Activated CD4-positive, CD25-positive, alpha-beta regulatory T cell (primary cell): ENCODE results near the gene OR11A1.

Experiments used
- DNase-seq, 4 experiments: peaks; one replicate each; lab custom pipeline; 2025; lab: John Stamatoyannopoulos, UW

The OR11A1 gene, protein sequence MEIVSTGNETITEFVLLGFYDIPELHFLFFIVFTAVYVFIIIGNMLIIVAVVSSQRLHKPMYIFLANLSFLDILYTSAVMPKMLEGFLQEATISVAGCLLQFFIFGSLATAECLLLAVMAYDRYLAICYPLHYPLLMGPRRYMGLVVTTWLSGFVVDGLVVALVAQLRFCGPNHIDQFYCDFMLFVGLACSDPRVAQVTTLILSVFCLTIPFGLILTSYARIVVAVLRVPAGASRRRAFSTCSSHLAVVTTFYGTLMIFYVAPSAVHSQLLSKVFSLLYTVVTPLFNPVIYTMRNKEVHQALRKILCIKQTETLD

DNA sequence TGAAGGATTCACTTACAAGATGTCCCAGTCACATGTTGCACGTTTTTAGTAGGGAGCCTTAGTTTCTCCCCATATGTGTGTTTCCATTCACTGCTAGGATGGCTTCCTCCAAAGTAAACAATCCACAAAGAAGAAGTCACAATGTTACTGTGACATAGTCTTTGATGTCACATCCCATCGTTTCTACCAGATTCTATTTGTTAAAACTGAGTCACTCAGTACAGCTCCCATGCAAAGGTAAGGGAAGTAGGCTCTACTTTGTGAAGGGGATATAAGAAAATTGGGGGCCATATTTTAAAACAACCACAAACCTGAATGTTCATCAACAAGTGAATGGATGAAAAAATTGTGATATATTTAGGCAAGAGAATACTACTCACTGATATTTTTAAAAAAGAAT lies at the start of gene OR11A1, which contains the start of gene OR2H1:
Gene OR11A1 (minus strand): TSS at position 101 of the 400 bp plus-strand sequence. CDS start 29,430 bp downstream, outside the sequence.
Gene OR2H1 (plus strand): TSS at position 185 of the 400 bp plus-strand sequence. CDS start 4,615 bp downstream, outside the sequence.
- no peak for DNase-seq

DNA sequence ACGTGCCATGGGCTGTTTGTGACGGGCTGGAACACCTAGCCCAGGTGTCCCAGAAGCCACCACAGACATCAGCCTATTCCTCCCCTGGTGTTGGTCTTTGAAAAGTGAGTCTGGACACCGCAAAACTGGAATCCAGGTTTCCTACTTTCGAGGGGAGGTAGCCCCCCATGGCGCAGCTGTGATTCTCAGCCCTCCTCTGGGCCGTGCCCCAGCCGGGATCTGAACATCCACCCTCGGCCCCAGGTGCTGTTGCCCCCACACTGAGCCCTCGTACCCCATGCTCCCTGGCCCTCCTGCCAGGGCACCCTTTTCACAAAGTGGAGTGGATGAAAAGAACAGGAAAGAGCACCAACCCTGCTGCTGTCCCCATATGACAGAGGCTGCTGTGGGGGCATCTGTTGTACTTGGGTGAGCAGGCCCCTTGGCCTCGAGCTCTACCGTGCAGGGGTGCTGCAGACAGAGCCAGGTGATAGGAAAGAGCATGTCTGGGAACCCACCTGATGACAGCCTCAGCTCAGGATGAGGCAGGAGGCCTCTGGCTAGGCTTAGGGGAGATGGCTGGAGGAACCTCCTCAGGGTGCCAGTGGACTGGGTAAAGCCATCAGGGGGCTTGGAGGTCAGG lies 49.7 kb upstream of the OR11A1 start:
- DNase-seq: no peak

DNA sequence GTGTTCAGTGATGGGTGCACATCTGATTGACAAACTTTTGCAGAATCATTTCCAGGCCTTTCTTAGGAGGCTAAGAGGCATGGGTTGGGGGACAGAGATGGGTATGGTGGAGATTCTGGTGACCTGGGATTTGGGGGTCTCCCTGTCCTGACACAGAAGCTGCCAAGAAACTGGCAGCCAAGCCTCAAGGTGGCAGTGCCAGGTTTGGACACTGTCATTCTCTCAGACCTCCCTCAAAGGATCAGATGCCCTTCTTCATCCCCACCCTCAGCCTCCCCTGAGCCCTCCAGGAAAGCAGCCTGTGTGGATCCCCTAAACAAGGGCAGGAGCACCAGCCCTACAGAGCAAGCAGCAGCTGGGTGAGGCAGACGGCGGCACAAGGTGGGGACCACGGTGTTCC lies 48.9 kb upstream of the OR11A1 start:
- no peak for DNase-seq

DNA sequence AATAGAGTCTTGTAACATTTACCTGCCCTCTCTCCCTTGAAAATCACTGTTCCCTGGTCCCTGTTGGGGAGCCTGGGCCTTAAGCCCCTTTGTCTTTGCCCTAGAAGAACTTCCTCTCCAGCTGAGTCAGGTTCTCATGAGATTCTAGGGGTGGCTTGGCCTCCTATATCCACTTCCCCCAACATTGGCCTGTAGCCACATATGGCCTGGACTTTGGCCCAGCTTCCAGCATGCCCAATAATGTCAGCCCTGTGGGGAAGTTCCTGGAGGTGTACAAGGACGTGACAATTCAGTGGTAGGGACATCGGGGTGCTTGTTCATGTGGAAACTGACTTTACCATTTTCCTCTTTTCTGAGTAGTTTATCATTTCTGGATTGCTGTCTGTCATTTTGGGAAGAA lies 48.1 kb upstream of the OR11A1 start:
- no peak for DNase-seq

DNA sequence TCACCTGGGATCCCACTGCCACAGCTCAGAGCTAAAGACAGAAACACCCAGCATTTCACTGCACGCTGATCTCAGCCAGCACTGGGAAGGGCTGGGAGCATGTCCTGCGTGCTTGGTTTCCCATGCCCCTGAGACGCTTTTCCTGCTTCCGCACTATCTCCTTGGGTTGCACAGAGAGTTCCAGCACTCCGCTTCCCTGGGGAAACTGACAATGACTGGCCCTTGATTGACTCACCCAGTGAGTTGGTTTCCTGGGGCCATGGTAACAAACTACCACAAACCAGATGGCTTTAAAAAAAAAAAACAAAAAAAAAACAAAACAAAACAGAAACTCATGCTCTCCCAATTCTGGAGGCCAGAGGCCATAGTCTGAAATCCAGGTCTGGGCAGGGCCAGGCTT lies 45.7 kb upstream of the OR11A1 start:
- DNase-seq: no peak

DNA sequence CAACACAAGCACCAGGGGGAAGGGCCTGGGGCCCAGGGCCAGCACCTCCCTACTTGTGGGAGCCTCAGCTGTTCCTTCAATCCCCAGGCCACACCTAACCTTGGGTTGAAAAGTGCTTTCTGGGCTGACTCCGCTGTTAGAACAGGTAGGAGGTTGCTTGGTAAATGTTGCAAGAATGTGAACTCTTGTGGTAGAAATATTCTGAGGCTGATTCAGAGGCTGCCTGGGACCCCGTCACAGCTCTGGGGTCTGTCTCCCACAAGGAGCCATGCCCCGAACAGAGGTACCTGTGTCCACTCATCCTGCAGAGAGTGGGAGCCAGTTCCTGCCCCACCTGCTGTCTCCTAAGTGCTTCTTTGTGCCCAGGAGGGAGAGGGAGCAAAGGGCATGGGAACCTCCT lies 45.3 kb upstream of the OR11A1 start:
- no peak for DNase-seq

DNA sequence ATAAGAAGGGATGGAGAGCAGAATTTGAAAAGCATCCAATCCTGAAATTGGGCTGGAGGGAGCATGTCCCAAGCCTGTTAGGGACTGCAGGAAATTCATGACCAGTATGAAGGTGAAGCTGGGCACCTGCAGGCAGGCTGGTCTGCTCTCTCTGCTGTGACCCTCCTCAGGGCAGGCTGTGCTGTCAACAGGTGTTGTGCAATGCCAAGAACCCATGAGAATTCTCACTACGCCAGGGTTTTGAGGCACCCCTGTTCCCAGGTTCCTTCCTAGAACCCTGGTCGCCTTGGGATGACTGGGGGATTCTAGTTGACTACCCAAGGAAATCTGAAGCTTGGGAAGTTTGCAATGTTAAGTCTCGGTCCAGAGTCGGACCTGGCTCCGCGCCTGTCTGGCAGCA lies 44.2 kb upstream of the OR11A1 start:
- DNase-seq: no peak

DNA sequence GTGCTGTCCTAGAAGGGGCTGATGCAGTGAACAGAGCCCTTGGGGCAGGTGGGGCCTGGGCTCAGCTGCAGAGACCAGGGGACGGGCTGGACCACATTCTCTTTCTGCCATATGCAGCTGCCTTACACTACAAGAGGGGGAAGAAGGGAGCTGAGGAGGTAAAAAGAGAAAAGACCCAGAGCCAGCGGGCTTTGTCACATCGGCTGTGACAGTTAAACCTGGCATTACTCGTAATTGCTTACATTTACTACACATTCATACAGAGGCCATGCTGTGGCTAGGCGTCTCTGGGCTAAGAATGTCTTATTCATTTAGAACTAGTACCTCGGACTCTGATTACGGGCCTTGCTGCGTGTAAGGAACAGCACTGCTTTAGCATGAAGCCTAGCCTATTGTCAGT lies 43.7 kb upstream of the OR11A1 start:
- no peak for DNase-seq

DNA sequence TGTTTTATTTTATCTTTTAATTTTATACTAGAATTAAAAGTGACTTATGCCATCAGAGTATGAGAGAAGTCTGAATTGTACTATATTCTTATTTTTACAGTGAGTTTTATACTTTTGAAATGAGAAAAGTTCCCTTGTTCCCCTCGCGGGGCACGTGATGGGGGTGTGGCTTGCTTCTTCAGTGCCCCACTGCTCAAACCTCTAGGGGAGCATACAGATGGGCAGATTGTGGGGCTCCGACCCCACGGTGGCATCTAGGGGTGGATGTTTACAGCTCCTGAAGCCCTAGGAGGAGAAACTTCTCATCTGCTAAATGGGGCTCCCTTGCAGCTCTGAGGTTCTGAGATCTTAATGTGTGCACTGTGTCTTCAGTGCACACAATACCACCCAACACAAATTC lies 42.8 kb upstream of the OR11A1 start:
- no peak for DNase-seq

DNA sequence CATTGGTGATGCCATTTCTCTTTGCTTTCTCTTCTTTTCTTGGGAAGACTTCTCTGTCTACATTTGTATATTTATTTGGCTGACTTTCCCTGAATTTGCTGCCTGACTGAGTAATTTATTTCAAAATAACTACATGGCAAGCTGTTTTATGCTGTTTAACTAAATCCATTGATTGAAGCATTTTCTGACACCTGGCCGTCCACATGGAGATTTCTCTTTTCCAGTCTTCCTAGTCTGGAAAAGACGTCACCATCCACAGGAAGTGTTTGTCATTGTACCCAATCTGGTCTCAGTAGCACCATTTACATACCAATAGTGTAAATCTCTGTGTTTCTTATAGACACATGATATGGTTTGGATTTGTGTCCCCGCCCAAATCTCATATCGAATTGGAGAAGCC lies 40.1 kb upstream of the OR11A1 start:
- no peak for DNase-seq

DNA sequence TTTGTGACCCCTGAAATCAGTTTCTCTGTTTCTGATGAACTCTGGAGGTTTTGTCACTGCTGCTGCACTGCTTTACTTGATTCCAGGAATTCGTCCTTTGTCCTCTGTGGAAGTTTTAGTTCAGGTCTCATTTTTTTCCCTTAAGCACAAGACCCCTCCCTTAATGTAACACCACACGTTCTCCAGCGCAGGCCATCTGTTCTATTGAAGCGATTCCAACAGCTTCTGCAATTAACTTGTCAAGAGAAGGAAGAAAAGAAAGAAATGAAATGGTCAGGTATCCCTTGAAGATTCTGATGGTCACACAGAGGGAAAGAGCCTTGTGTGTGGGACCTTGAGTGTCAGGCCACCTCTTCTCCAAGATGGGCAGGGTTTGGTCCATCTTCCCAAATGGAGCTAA lies 38.7 kb upstream of the OR11A1 start:
- DNase-seq: no peak

DNA sequence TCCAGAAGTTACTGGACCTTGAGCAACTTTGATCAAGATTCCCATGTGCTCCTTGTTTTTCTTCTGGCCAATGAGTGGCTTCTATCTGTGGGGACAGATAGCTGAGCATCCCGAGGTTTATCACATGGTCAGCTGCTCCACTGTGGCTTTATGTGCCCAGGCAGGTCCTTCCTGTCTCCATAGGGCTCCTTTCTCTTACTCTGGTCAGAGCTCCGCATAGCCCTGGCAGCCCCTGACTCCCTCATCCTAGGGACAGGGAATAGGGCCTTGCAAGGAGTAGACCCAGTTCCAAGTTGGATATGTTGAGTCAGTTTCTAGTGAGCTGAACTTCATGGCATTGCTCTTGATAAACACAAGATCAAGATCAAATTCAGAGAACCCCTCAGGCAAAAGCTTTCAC lies 37.3 kb upstream of the OR11A1 start:
- no peak for DNase-seq

DNA sequence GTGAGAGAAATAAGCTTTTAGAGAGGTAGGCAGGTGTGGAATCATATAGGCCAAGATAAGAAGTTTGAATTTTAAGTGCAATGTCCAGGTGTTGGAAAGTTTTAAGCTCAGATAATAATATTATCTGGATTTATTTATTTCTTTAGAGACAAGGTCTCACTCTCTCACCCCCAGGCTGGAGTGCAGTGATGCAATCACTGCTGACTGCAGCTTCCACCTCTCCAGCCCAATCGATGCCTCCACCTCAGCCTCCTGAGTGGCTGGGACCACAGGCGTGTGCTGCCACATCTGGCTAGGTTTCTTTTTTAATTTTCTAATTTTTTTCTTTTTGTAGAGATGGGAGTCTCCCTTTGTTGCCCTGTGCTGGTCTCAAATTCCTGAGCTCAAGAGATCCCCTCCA lies 36.4 kb upstream of the OR11A1 start:
- no peak for DNase-seq

DNA sequence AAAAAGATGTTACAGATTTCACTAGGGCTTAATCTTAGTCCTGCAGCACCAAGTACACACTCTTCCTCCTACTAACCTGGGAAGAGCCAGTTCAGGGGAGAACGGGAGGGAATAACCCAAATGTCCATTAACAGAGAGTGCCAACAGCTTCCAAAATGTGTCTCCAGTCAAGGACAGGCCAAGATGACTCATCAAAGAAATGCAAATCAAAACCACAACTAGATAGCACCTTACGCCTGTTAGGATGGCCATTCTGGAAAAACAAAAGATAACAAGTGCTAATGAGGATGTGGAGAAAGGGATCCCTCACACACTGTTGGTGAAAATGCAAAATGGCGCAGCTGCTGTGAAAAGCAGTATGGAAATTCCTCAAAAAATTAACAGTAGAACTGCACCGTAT lies 34.7 kb upstream of the OR11A1 start:
- no peak for DNase-seq

DNA sequence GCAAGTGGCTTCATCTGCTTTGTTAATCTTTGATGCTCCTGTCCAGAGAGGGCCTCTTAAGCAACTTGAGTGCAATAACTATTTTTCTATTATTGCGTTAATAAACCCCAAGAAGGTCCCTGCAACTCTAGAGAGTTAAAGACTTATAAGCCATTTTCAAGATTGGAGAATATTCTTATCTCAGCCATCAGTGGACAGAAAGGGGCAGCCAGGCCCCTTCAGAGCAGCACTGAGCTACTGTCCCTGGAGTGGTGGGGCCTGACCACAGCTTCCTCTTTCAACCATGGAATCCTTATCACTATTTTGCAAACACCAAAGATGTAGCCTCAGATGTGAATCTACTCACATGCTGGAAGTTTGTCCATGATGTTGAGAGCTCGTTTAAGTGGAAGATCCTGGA lies 33.7 kb upstream of the OR11A1 start:
- no peak for DNase-seq

DNA sequence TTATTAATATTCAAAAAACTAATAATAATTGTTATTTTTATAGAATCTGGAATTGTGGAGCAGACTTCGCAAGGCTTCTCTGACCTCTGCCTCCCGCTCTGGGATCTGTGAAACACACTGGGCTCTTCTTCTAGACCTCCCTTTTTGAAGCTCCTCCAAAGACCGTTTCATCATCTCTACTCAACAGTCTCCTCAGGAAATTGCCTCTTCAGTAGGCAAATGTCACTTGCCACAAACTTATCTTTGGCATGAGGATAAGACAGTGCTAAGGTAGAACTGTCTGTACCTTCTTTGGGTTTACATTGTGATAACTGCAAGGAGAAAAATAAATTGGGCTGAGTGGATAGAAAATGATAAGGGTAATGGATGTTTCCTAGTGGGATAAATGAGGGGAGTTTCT lies 33.2 kb upstream of the OR11A1 start:
- no peak for DNase-seq

DNA sequence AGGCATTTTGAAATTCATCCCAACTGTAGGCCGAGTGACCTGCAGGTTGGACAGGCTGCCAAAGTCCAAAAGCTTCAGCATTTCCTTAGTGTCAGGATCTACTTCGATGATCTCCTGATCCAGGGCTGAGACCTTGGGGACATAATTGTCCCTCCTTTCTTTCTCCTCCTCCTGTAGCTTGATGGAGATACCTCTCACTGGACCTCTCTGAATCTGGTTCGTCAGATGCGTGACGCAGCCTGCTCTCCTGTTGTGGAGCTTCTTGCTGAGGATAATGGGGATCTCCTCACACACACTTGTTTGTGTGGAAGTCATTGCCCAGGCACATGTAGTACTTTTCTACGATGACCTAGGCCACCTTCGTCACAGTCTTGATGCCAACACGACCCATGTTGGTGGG lies 32.4 kb upstream of the OR11A1 start:
- DNase-seq: no peak

DNA sequence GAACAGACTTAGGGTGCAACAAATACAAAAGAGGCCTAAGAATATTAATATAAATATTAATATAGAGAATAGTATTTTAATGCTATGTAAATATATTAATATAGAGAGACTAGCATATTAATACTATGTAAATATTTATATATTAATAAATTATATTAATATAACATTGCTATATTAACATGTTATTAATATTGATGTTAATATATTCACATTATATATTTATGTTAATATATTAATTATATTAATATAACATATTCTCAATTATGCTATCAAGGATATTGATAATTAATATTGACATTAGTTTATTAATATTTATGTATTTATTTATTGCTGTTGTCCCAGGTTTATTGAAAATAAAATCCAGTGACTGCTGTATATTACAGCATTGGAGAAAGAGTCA lies 32.0 kb upstream of the OR11A1 start:
- DNase-seq: no peak

DNA sequence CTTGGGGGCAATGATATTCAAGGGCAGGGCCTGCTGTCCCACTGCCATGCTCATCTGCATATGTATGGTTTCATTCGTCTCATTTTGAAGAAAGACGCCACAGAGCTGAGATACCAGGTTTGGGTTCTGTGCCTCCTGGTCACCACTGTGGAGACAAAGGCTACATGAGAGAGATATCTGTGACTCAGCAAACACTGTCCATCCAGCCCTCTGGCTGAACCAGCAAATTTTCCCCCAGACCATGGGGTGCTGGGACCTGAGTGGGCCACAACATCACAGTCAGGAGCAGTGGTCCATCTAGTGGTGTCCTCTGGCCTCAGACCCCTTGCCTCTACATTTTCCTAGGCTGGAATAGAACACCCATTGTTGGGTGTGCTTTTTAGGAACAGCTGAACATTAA lies 30.8 kb upstream of the OR11A1 start, which contains the start of gene MAS1L:
Gene MAS1L (minus strand): TSS at position 297 of the 400 bp plus-strand sequence. CDS start 54 bp downstream, at position 243.
- no peak for DNase-seq

DNA sequence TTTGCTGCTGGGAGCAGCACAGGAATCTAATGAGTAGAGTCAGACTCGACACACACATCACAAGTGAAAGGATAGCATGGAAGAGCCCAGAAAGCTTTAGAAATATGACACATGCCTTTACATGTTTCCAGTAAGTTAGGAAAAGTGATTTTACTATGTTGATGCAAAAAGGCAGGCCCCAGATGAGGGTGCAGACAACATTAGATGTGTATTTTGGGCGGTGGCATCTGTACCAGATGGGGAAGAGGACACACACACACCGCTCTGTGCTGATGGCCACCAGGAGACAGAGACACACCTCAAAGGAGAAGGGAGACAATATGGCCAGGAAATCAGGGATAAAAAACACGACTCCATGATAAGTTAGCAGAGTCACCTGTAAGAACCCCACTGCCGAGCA lies 30.3 kb upstream of the OR11A1 start:
- no peak for DNase-seq

DNA sequence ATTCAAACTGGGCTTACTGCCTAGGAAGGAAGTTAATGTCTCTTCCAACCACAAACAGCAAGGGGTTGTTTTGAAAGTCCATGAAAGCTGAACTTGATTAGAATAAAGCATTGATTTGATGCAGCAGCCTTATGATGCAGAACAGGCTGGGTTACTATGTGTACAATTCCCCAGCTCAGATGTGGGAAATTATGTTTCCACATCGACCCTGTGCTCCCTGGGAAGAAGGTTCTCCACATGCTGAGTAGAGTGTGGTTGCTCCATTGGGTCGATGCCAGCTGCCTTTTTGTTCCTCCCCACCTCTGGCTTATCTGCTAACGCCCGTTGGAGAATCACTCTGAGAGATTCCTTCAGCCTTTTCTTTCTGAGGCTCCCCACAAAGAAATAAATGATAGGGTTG lies 29.7 kb upstream of the OR11A1 start:
- DNase-seq: no peak

DNA sequence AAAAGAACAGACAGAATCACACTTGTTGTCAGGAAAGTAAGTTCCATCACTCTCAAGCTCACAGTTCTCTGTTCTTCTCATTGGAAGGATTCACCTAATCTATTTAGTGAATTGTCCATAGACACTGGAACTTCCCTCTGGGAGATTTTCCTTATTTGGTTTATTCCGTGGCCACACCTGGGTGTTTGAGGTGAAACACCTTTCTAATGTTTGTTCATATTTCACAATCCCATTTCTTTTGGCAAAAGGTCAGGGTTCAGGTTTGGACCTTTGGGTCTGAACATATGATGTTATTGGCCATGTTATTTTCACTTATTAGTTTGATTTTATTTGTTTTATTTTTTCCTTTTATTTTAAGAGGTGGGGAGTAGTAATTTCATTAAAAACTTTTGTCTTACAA lies 26.9 kb upstream of the OR11A1 start:
- no peak for DNase-seq

DNA sequence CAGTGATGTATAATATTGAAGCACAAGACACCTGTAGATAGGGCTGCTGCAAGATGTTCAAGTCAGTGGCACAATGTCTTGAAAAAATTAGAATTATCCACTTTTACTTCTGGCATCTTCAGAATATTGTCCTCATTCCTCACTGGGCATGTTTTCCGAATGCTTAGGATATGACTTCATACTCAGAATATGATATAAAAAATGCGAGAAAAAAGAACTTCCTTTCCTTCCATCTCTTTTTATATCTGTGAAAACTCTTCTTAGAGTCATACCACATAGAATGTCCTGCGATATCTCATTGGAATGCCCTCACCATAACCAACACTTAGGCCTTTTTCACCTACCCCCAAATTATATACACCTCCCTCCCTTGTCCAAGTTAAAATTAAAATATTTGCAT lies 26.3 kb upstream of the OR11A1 start:
- DNase-seq: no peak

DNA sequence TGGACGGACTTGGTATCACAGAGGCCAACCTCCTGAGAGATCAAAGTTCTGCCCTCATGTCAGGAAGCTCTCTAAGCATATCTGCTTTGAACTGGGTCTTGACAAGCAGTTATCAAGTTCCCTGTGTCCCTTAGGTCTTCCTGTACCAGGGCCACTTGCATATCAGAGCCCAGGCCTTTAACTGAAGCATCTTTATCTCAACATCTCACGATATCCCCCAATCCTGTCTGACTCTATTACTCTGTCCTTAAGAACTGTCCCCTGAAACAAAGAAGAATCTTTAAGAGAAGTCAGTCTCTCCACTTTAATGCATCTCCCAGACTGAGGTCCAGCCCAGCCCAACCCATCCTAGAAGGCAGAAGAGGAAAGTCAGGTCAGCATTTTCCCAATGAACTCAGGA lies 22.7 kb upstream of the OR11A1 start:
- no peak for DNase-seq
